Measurements from ENCODE around the gene EGFL7.

DNA sequence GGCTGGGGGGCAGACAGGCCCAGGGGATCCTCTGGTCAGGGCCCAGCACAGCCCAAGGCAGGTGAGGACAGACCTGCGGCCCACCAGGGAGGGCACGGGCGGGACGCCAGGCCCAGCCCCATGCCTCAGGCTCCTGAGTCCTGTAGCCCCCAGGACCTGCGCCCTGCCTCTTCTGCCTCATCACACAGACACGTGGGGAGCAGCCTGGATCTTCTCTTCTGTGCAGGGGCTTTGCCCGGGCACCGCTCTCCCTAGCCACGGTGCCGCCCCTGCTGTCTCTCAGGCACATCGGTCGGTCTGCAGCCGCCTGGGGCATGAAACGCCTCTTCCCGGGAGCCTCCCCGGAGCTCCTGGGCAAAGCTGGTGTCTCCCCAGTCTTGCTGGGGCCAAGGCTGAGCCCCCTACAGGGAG, 40.2 kb upstream of the EGFL7 start:
- TF ChIP-seq, protein P1, sequence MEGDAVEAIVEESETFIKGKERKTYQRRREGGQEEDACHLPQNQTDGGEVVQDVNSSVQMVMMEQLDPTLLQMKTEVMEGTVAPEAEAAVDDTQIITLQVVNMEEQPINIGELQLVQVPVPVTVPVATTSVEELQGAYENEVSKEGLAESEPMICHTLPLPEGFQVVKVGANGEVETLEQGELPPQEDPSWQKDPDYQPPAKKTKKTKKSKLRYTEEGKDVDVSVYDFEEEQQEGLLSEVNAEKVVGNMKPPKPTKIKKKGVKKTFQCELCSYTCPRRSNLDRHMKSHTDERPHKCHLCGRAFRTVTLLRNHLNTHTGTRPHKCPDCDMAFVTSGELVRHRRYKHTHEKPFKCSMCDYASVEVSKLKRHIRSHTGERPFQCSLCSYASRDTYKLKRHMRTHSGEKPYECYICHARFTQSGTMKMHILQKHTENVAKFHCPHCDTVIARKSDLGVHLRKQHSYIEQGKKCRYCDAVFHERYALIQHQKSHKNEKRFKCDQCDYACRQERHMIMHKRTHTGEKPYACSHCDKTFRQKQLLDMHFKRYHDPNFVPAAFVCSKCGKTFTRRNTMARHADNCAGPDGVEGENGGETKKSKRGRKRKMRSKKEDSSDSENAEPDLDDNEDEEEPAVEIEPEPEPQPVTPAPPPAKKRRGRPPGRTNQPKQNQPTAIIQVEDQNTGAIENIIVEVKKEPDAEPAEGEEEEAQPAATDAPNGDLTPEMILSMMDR (IDR thresholded peaks at IDR 0.05), result no peak
- TF ChIP-seq POLR2A (IDR thresholded peaks at IDR 0.05), result no peak
